GM12801 (cell line): Measurements from ENCODE around the gene STAC2.

Experiments used
- CTCF ChIP-seq: IDR thresholded peaks from one replicate; pipeline ENCODE4 v1.5.1; 2011; ENCODE audit warnings: control low read depth; ENCODE audit not compliant: insufficient read length; ENCODE audit errors: extremely low read depth

Gene STAC2

GRCh38 chr17:39212195-39212810 is 13.4 kb downstream of the STAC2 start:
- no peak for TF ChIP-seq CTCF

GRCh38 chr17:39210093-39210434 is 15.7 kb downstream of the STAC2 start:
- no peak for TF ChIP-seq CTCF

GRCh38 chr17:39209317-39210092 is 16.2 kb downstream of the STAC2 start:
- TF ChIP-seq CTCF: no peak

- TF ChIP-seq CTCF: no peak
These were observed 16.9 kb downstream of the STAC2 start for GRCh38 chr17:39208893-39209292.

- TF ChIP-seq CTCF: no peak
These were observed 17.6 kb downstream of the STAC2 start for GRCh38 chr17:39208136-39208535.

GRCh38 chr17:39205112-39205526 is 20.6 kb downstream of the STAC2 start:
- TF ChIP-seq CTCF: no peak

GRCh38 chr17:39204245-39204644 is 21.5 kb downstream of the STAC2 start:
- TF ChIP-seq CTCF: no peak
